ENCODE results near the gene CCDC172.

CCDC172 gene

GRCh38 chr10:116324227-116324950, at the start of gene CCDC172:
TSS of gene CCDC172 (plus strand) at chr10:116324448. CDS start at chr10:116325012, 564 bp downstream.
- H3K27ac ChIP-seq (ENCODE audit: low read depth, low read length): no peak within 1 kb of the TSS
- no peaks in the 10 kb centered on the region for H3K4me1 ChIP-seq (ENCODE audit: insufficient read depth, low read length)
- no peak within 1 kb of the TSS for H3K4me3 ChIP-seq (ENCODE audit: low read depth in 1 of 2, low read length in 2 of 2)
- no peaks in the 10 kb centered on the region for H3K27me3 ChIP-seq (ENCODE audit: control insufficient read depth in 1 of 2, insufficient read depth in 2 of 2, low read length in 2 of 2)
- H3K9ac ChIP-seq (ENCODE audit: low read length): no peak within 1 kb of the TSS
- H3K9me3 ChIP-seq (ENCODE audit: low read length): no peaks in the 10 kb centered on the region
- H3K36me3 ChIP-seq (ENCODE audit: insufficient read depth, low read length): no peaks in the 10 kb centered on the region

- Histone ChIP-seq H3K27me3 (ENCODE audit: control insufficient read depth in 1 of 2, insufficient read depth in 2 of 2, low read length in 2 of 2) (peaks cover 20 to 41% of the 10 kb centered on the region in 2 donors), H3K27ac (ENCODE audit: low read depth, low read length) (no peak overlapping the region), H3K9ac (ENCODE audit: low read length) (no peak overlapping the region), H3K36me3 (ENCODE audit: insufficient read depth, low read length) (no peaks in the 10 kb centered on the region), H3K9me3 (ENCODE audit: low read length) (no peaks in the 10 kb centered on the region), H3K4me1 (ENCODE audit: insufficient read depth, low read length) (no peaks in the 10 kb centered on the region), H3K4me3 (ENCODE audit: low read depth in 1 of 2, low read length in 2 of 2) (no peak overlapping the region)
Observed at GRCh38 chr10:116276981-116277380, 47.3 kb upstream of the CCDC172 start.

GRCh38 chr10:116278846-116279245, 45.4 kb upstream of the CCDC172 start:
- Histone ChIP-seq H3K9ac (ENCODE audit: low read length) (no peak overlapping the region), H3K4me3 (ENCODE audit: low read depth in 1 of 2, low read length in 2 of 2) (no peak overlapping the region), H3K9me3 (ENCODE audit: low read length) (no peaks in the 10 kb centered on the region), H3K4me1 (ENCODE audit: insufficient read depth, low read length) (no peaks in the 10 kb centered on the region), H3K27me3 (ENCODE audit: control insufficient read depth in 1 of 2, insufficient read depth in 2 of 2, low read length in 2 of 2) (peaks cover 17 to 23% of the 10 kb centered on the region in 2 donors), H3K36me3 (ENCODE audit: insufficient read depth, low read length) (no peaks in the 10 kb centered on the region), H3K27ac (ENCODE audit: low read depth, low read length) (no peak overlapping the region)

GRCh38 chr10:116281775-116282174, 42.5 kb upstream of the CCDC172 start:
- no peak overlapping the region for H3K4me3 ChIP-seq (ENCODE audit: low read depth in 1 of 2, low read length in 2 of 2)
- H3K36me3 ChIP-seq (ENCODE audit: insufficient read depth, low read length): no peaks in the 10 kb centered on the region
- no peak overlapping the region for H3K9ac ChIP-seq (ENCODE audit: low read length)
- H3K27me3 ChIP-seq (ENCODE audit: control insufficient read depth in 1 of 2, insufficient read depth in 2 of 2, low read length in 2 of 2): no peaks in the 10 kb centered on the region
- no peak overlapping the region for H3K27ac ChIP-seq (ENCODE audit: low read depth, low read length)
- no peaks in the 10 kb centered on the region for H3K9me3 ChIP-seq (ENCODE audit: low read length)
- no peaks in the 10 kb centered on the region for H3K4me1 ChIP-seq (ENCODE audit: insufficient read depth, low read length)

GRCh38 chr10:116286626-116287200, 37.5 kb upstream of the CCDC172 start:
- Histone ChIP-seq H3K9me3 (ENCODE audit: low read length) (no peaks in the 10 kb centered on the region), H3K9ac (ENCODE audit: low read length) (no peak overlapping the region), H3K27ac (ENCODE audit: low read depth, low read length) (no peak overlapping the region), H3K27me3 (ENCODE audit: control insufficient read depth in 1 of 2, insufficient read depth in 2 of 2, low read length in 2 of 2) (no peaks in the 10 kb centered on the region), H3K4me1 (ENCODE audit: insufficient read depth, low read length) (no peaks in the 10 kb centered on the region), H3K4me3 (ENCODE audit: low read depth in 1 of 2, low read length in 2 of 2) (no peak overlapping the region), H3K36me3 (ENCODE audit: insufficient read depth, low read length) (no peaks in the 10 kb centered on the region)

- Histone ChIP-seq H3K27me3 (ENCODE audit: control insufficient read depth in 1 of 2, insufficient read depth in 2 of 2, low read length in 2 of 2) (no peaks in the 10 kb centered on the region), H3K9me3 (ENCODE audit: low read length) (no peaks in the 10 kb centered on the region), H3K27ac (ENCODE audit: low read depth, low read length) (no peak overlapping the region), H3K9ac (ENCODE audit: low read length) (no peak overlapping the region), H3K4me1 (ENCODE audit: insufficient read depth, low read length) (no peaks in the 10 kb centered on the region), H3K36me3 (ENCODE audit: insufficient read depth, low read length) (no peaks in the 10 kb centered on the region), H3K4me3 (ENCODE audit: low read depth in 1 of 2, low read length in 2 of 2) (no peak overlapping the region)
Observed at GRCh38 chr10:116287906-116288501, 36.2 kb upstream of the CCDC172 start.

GRCh38 chr10:116289652-116290051, 34.6 kb upstream of the CCDC172 start:
- Histone ChIP-seq H3K9me3 (ENCODE audit: low read length) (no peaks in the 10 kb centered on the region), H3K36me3 (ENCODE audit: insufficient read depth, low read length) (no peaks in the 10 kb centered on the region), H3K4me1 (ENCODE audit: insufficient read depth, low read length) (no peaks in the 10 kb centered on the region), H3K27ac (ENCODE audit: low read depth, low read length) (no peak overlapping the region), H3K9ac (ENCODE audit: low read length) (no peak overlapping the region), H3K4me3 (ENCODE audit: low read depth in 1 of 2, low read length in 2 of 2) (no peak overlapping the region), H3K27me3 (ENCODE audit: control insufficient read depth in 1 of 2, insufficient read depth in 2 of 2, low read length in 2 of 2) (no peaks in the 10 kb centered on the region)

- Histone ChIP-seq H3K36me3 (ENCODE audit: insufficient read depth, low read length) (no peaks in the 10 kb centered on the region), H3K4me1 (ENCODE audit: insufficient read depth, low read length) (no peaks in the 10 kb centered on the region), H3K27me3 (ENCODE audit: control insufficient read depth in 1 of 2, insufficient read depth in 2 of 2, low read length in 2 of 2) (no peaks in the 10 kb centered on the region), H3K9ac (ENCODE audit: low read length) (no peak overlapping the region), H3K27ac (ENCODE audit: low read depth, low read length) (no peak overlapping the region), H3K4me3 (ENCODE audit: low read depth in 1 of 2, low read length in 2 of 2) (no peak overlapping the region), H3K9me3 (ENCODE audit: low read length) (no peaks in the 10 kb centered on the region)
Observed at GRCh38 chr10:116292493-116292892, 31.8 kb upstream of the CCDC172 start.

GRCh38 chr10:116296291-116296721, 27.9 kb upstream of the CCDC172 start:
- no peaks in the 10 kb centered on the region for H3K9me3 ChIP-seq (ENCODE audit: low read length)
- H3K4me1 ChIP-seq (ENCODE audit: insufficient read depth, low read length): no peaks in the 10 kb centered on the region
- H3K4me3 ChIP-seq (ENCODE audit: low read depth in 1 of 2, low read length in 2 of 2): no peak overlapping the region
- no peak overlapping the region for H3K9ac ChIP-seq (ENCODE audit: low read length)
- H3K27ac ChIP-seq (ENCODE audit: low read depth, low read length): no peak overlapping the region
- H3K36me3 ChIP-seq (ENCODE audit: insufficient read depth, low read length): no peaks in the 10 kb centered on the region
- no peaks in the 10 kb centered on the region for H3K27me3 ChIP-seq (ENCODE audit: control insufficient read depth in 1 of 2, insufficient read depth in 2 of 2, low read length in 2 of 2)

- H3K9ac ChIP-seq (ENCODE audit: low read length): no peak overlapping the region
- no peaks in the 10 kb centered on the region for H3K27me3 ChIP-seq (ENCODE audit: control insufficient read depth in 1 of 2, insufficient read depth in 2 of 2, low read length in 2 of 2)
- H3K4me3 ChIP-seq (ENCODE audit: low read depth in 1 of 2, low read length in 2 of 2): no peak overlapping the region
- H3K36me3 ChIP-seq (ENCODE audit: insufficient read depth, low read length): no peaks in the 10 kb centered on the region
- no peak overlapping the region for H3K27ac ChIP-seq (ENCODE audit: low read depth, low read length)
- H3K4me1 ChIP-seq (ENCODE audit: insufficient read depth, low read length): no peaks in the 10 kb centered on the region
- no peaks in the 10 kb centered on the region for H3K9me3 ChIP-seq (ENCODE audit: low read length)
Observed at GRCh38 chr10:116298586-116298985, 25.7 kb upstream of the CCDC172 start.

- Histone ChIP-seq H3K9ac (ENCODE audit: low read length) (no peak overlapping the region), H3K27ac (ENCODE audit: low read depth, low read length) (no peak overlapping the region), H3K4me3 (ENCODE audit: low read depth in 1 of 2, low read length in 2 of 2) (no peak overlapping the region)
Observed at GRCh38 chr10:116300542-116300941, 23.7 kb upstream of the CCDC172 start.

More at GRCh38 chr10:116300542-116300941, 23.7 kb upstream of the CCDC172 start:
- no peaks in the 10 kb centered on the region for H3K27me3 ChIP-seq (ENCODE audit: control insufficient read depth in 1 of 2, insufficient read depth in 2 of 2, low read length in 2 of 2)
- H3K9me3 ChIP-seq (ENCODE audit: low read length): no peaks in the 10 kb centered on the region
- H3K4me1 ChIP-seq (ENCODE audit: insufficient read depth, low read length): no peaks in the 10 kb centered on the region
- no peaks in the 10 kb centered on the region for H3K36me3 ChIP-seq (ENCODE audit: insufficient read depth, low read length)
